Measurements from ENCODE around the gene PTCD2.

Gene PTCD2

GRCh38 chr5:72355706-72356299 is 35.6 kb downstream of the PTCD2 start:
- H3K9ac ChIP-seq (ENCODE audit: low read depth, low read length), result no peak overlapping the region
- no peaks in the 10 kb centered on the region for H3K27me3 ChIP-seq (ENCODE audit: control insufficient read depth, insufficient read depth, low read length)
- H3K4me3 ChIP-seq (ENCODE audit: low read depth, low read length), result no peak overlapping the region
- H3K4me1 ChIP-seq (ENCODE audit: control insufficient read depth, insufficient read depth, low read length), result no peaks in the 10 kb centered on the region
- H3K9me3 ChIP-seq (ENCODE audit: control insufficient read depth, insufficient read depth, low read length), result no peaks in the 10 kb centered on the region
- H3K36me3 ChIP-seq (ENCODE audit: control insufficient read depth, insufficient read depth, low read length), result no peaks in the 10 kb centered on the region

- H3K9ac ChIP-seq (ENCODE audit: low read depth, low read length), result no peak overlapping the region
- no peak overlapping the region for H3K4me3 ChIP-seq (ENCODE audit: low read depth, low read length)
- H3K36me3 ChIP-seq (ENCODE audit: control insufficient read depth, insufficient read depth, low read length), result no peaks in the 10 kb centered on the region
- H3K9me3 ChIP-seq (ENCODE audit: control insufficient read depth, insufficient read depth, low read length), result no peaks in the 10 kb centered on the region
- no peaks in the 10 kb centered on the region for H3K4me1 ChIP-seq (ENCODE audit: control insufficient read depth, insufficient read depth, low read length)
- no peaks in the 10 kb centered on the region for H3K27me3 ChIP-seq (ENCODE audit: control insufficient read depth, insufficient read depth, low read length)
Observed at GRCh38 chr5:72356361-72356760, 36.2 kb downstream of the PTCD2 start.

GRCh38 chr5:72358925-72359324 is 38.8 kb downstream of the PTCD2 start:
- Histone ChIP-seq H3K9ac (ENCODE audit: low read depth, low read length) (no peak overlapping the region), H3K4me3 (ENCODE audit: low read depth, low read length) (no peak overlapping the region), H3K27me3 (ENCODE audit: control insufficient read depth, insufficient read depth, low read length) (no peaks in the 10 kb centered on the region), H3K4me1 (ENCODE audit: control insufficient read depth, insufficient read depth, low read length) (peaks cover 8% of the 10 kb centered on the region), H3K9me3 (ENCODE audit: control insufficient read depth, insufficient read depth, low read length) (no peaks in the 10 kb centered on the region), H3K36me3 (ENCODE audit: control insufficient read depth, insufficient read depth, low read length) (no peaks in the 10 kb centered on the region)

- no peaks in the 10 kb centered on the region for H3K36me3 ChIP-seq (ENCODE audit: control insufficient read depth, insufficient read depth, low read length)
- H3K27me3 ChIP-seq (ENCODE audit: control insufficient read depth, insufficient read depth, low read length), result no peaks in the 10 kb centered on the region
Observed at GRCh38 chr5:72359886-72360285, 39.7 kb downstream of the PTCD2 start.

GRCh38 chr5:72363166-72363802 is 43.1 kb downstream of the PTCD2 start:
- Histone ChIP-seq H3K36me3 (ENCODE audit: control insufficient read depth, insufficient read depth, low read length) (no peaks in the 10 kb centered on the region), H3K27me3 (ENCODE audit: control insufficient read depth, insufficient read depth, low read length) (no peaks in the 10 kb centered on the region), H3K9me3 (ENCODE audit: control insufficient read depth, insufficient read depth, low read length) (no peaks in the 10 kb centered on the region), H3K4me3 (ENCODE audit: low read depth, low read length) (no peak overlapping the region), H3K4me1 (ENCODE audit: control insufficient read depth, insufficient read depth, low read length) (peaks cover 8% of the 10 kb centered on the region), H3K9ac (ENCODE audit: low read depth, low read length) (no peak overlapping the region)

More at GRCh38 chr5:72359886-72360285, 39.7 kb downstream of the PTCD2 start:
- Histone ChIP-seq H3K9ac (ENCODE audit: low read depth, low read length) (no peak overlapping the region), H3K4me3 (ENCODE audit: low read depth, low read length) (no peak overlapping the region), H3K4me1 (ENCODE audit: control insufficient read depth, insufficient read depth, low read length) (peaks cover 8% of the 10 kb centered on the region), H3K9me3 (ENCODE audit: control insufficient read depth, insufficient read depth, low read length) (no peaks in the 10 kb centered on the region)

- Histone ChIP-seq H3K9ac (ENCODE audit: low read depth, low read length) (no peak overlapping the region), H3K27me3 (ENCODE audit: control insufficient read depth, insufficient read depth, low read length) (no peaks in the 10 kb centered on the region), H3K9me3 (ENCODE audit: control insufficient read depth, insufficient read depth, low read length) (no peaks in the 10 kb centered on the region), H3K36me3 (ENCODE audit: control insufficient read depth, insufficient read depth, low read length) (no peaks in the 10 kb centered on the region), H3K4me1 (ENCODE audit: control insufficient read depth, insufficient read depth, low read length) (peaks cover 8% of the 10 kb centered on the region), H3K4me3 (ENCODE audit: low read depth, low read length) (no peak overlapping the region)
Observed at GRCh38 chr5:72364171-72364570, 44.0 kb downstream of the PTCD2 start.

- Histone ChIP-seq H3K4me3 (ENCODE audit: low read depth, low read length) (no peak overlapping the region), H3K27me3 (ENCODE audit: control insufficient read depth, insufficient read depth, low read length) (no peaks in the 10 kb centered on the region), H3K9ac (ENCODE audit: low read depth, low read length) (peak overlapping the region; percentile 18), H3K9me3 (ENCODE audit: control insufficient read depth, insufficient read depth, low read length) (no peaks in the 10 kb centered on the region), H3K4me1 (ENCODE audit: control insufficient read depth, insufficient read depth, low read length) (peaks cover 8% of the 10 kb centered on the region), H3K36me3 (ENCODE audit: control insufficient read depth, insufficient read depth, low read length) (no peaks in the 10 kb centered on the region)
Observed at GRCh38 chr5:72364951-72365350, 44.8 kb downstream of the PTCD2 start.

GRCh38 chr5:72366324-72366976 is 46.3 kb downstream of the PTCD2 start:
- Histone ChIP-seq H3K4me3 (ENCODE audit: low read depth, low read length) (no peak overlapping the region), H3K9me3 (ENCODE audit: control insufficient read depth, insufficient read depth, low read length) (no peaks in the 10 kb centered on the region), H3K4me1 (ENCODE audit: control insufficient read depth, insufficient read depth, low read length) (peaks cover 8% of the 10 kb centered on the region), H3K36me3 (ENCODE audit: control insufficient read depth, insufficient read depth, low read length) (no peaks in the 10 kb centered on the region), H3K9ac (ENCODE audit: low read depth, low read length) (no peak overlapping the region), H3K27me3 (ENCODE audit: control insufficient read depth, insufficient read depth, low read length) (no peaks in the 10 kb centered on the region)

- no peaks in the 10 kb centered on the region for H3K36me3 ChIP-seq (ENCODE audit: control insufficient read depth, insufficient read depth, low read length)
- H3K9me3 ChIP-seq (ENCODE audit: control insufficient read depth, insufficient read depth, low read length), result no peaks in the 10 kb centered on the region
- H3K27me3 ChIP-seq (ENCODE audit: control insufficient read depth, insufficient read depth, low read length), result no peaks in the 10 kb centered on the region
- H3K4me1 ChIP-seq (ENCODE audit: control insufficient read depth, insufficient read depth, low read length), result peaks cover 3% of the 10 kb centered on the region
- no peak overlapping the region for H3K9ac ChIP-seq (ENCODE audit: low read depth, low read length)
- no peak overlapping the region for H3K4me3 ChIP-seq (ENCODE audit: low read depth, low read length)
Observed at GRCh38 chr5:72368271-72368670, 48.1 kb downstream of the PTCD2 start.

- Histone ChIP-seq H3K27me3 (ENCODE audit: control insufficient read depth, insufficient read depth, low read length) (no peaks in the 10 kb centered on the region), H3K36me3 (ENCODE audit: control insufficient read depth, insufficient read depth, low read length) (no peaks in the 10 kb centered on the region), H3K4me3 (ENCODE audit: low read depth, low read length) (no peak overlapping the region), H3K9me3 (ENCODE audit: control insufficient read depth, insufficient read depth, low read length) (no peaks in the 10 kb centered on the region), H3K9ac (ENCODE audit: low read depth, low read length) (no peak overlapping the region), H3K4me1 (ENCODE audit: control insufficient read depth, insufficient read depth, low read length) (no peaks in the 10 kb centered on the region)
Observed at GRCh38 chr5:72369301-72369700, 49.1 kb downstream of the PTCD2 start.

GRCh38 chr5:72369711-72370110 is 49.5 kb downstream of the PTCD2 start:
- Histone ChIP-seq H3K4me3 (ENCODE audit: low read depth, low read length) (no peak overlapping the region), H3K9ac (ENCODE audit: low read depth, low read length) (no peak overlapping the region), H3K36me3 (ENCODE audit: control insufficient read depth, insufficient read depth, low read length) (no peaks in the 10 kb centered on the region), H3K27me3 (ENCODE audit: control insufficient read depth, insufficient read depth, low read length) (no peaks in the 10 kb centered on the region), H3K4me1 (ENCODE audit: control insufficient read depth, insufficient read depth, low read length) (no peaks in the 10 kb centered on the region), H3K9me3 (ENCODE audit: control insufficient read depth, insufficient read depth, low read length) (no peaks in the 10 kb centered on the region)

- H3K36me3 ChIP-seq (ENCODE audit: control insufficient read depth, insufficient read depth, low read length), result no peaks in the 10 kb centered on the region
- no peak overlapping the region for H3K4me3 ChIP-seq (ENCODE audit: low read depth, low read length)
- H3K27me3 ChIP-seq (ENCODE audit: control insufficient read depth, insufficient read depth, low read length), result no peaks in the 10 kb centered on the region
- no peaks in the 10 kb centered on the region for H3K9me3 ChIP-seq (ENCODE audit: control insufficient read depth, insufficient read depth, low read length)
- no peak overlapping the region for H3K9ac ChIP-seq (ENCODE audit: low read depth, low read length)
- no peaks in the 10 kb centered on the region for H3K4me1 ChIP-seq (ENCODE audit: control insufficient read depth, insufficient read depth, low read length)
Observed at GRCh38 chr5:72372331-72372730, 52.2 kb downstream of the PTCD2 start.
